ENCODE measurements around the gene METTL24.

GRCh38 chr6:110283657-110284056 lies 74.5 kb downstream of the METTL24 start:
- TF ChIP-seq, protein P1, sequence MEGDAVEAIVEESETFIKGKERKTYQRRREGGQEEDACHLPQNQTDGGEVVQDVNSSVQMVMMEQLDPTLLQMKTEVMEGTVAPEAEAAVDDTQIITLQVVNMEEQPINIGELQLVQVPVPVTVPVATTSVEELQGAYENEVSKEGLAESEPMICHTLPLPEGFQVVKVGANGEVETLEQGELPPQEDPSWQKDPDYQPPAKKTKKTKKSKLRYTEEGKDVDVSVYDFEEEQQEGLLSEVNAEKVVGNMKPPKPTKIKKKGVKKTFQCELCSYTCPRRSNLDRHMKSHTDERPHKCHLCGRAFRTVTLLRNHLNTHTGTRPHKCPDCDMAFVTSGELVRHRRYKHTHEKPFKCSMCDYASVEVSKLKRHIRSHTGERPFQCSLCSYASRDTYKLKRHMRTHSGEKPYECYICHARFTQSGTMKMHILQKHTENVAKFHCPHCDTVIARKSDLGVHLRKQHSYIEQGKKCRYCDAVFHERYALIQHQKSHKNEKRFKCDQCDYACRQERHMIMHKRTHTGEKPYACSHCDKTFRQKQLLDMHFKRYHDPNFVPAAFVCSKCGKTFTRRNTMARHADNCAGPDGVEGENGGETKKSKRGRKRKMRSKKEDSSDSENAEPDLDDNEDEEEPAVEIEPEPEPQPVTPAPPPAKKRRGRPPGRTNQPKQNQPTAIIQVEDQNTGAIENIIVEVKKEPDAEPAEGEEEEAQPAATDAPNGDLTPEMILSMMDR (conservative IDR thresholded peaks at IDR 0.05): no peak
- no peak for TF ChIP-seq EZH2 (IDR thresholded peaks at IDR 0.05; ENCODE audit: low read depth)

Data from PC-9 (cell line).